Uterus (tissue), 4 donors: ENCODE results near the gene DRD2. TPM values are rescaled to one million over a fixed set of nuclear protein-coding genes. Genes with fewer than 3 reads are reported as not detected.

Experiments used
- DNase-seq, 2 donors: peaks; one replicate each; pipeline ENCODE4 v3.0.0-alpha.2; 2019 to 2020
- H3K27ac ChIP-seq, 2 donors: fragments of 200-600 bp; sonication (generic); 1 replicate in 1 of 2; 2 replicates in 1 of 2; pipeline ENCODE4 v1.5.1; 2016 to 2018
- H3K27me3 ChIP-seq, 2 donors: fragments of 200-600 bp; sonication (generic); one replicate each; pipeline ENCODE4 v1.5.1; 2018 to 2019; ENCODE audit warnings: control low read depth in 1 of 2
- H3K36me3 ChIP-seq, 2 donors: fragments of 200-600 bp; sonication (generic); one replicate each; pipeline ENCODE4 v1.5.1; 2019; ENCODE audit warnings: control low read depth in 1 of 2
- H3K4me1 ChIP-seq, 2 donors: fragments of 200-600 bp; sonication (generic); one replicate each; pipeline ENCODE4 v1.5.1; 2018 to 2019; ENCODE audit warnings: control low read depth in 1 of 2
- H3K4me3 ChIP-seq, 2 donors: fragments of 200-600 bp; sonication (generic); 1 replicate in 1 of 2; 2 replicates in 1 of 2; pipeline ENCODE4 v1.5.1; 2018 to 2019; ENCODE audit warnings: mild to moderate bottlenecking in 1 of 2
- H3K9me3 ChIP-seq, 2 donors: fragments of 200-600 bp; sonication (generic); one replicate each; pipeline ENCODE4 v1.5.1; 2019; ENCODE audit warnings: control low read depth in 1 of 2
- POLR2A ChIP-seq, 2 donors: fragments of 450-650 bp; IDR thresholded peaks; one replicate each; pipeline ENCODE4 v1.6.1; 2016; ENCODE audit warnings: antibody characterized with exemption in 2 of 2, mild to moderate bottlenecking in 1 of 2, moderate library complexity in 1 of 2
- intact Hi-C: fragments of 100-400 bp; cut with DNase I; formaldehyde crosslinking; loops from one replicate; pipeline ENCODE4 v1.15.1; 2023; ENCODE audit warnings: low total_unique reads
- total RNA-seq, 4 donors: library from RNA; depleted of rRNA in 3 of 4; stranded (reverse); fragments of >200 nt in 3 of 4; gene quantifications; one replicate each; pipeline versions ENCODE4 v1.1.0 to v1.2.4, GENCODE V29; 2014 to 2023
- TF ChIP-seq, protein P1 (sequence below), 4 experiments: fragments of 200-600 bp in 2 of 4; fragments of 450-650 bp in 2 of 4; sonication (generic) in 2 of 4; IDR thresholded peaks; one replicate each; pipeline ENCODE4 v1.5.1; 2016 to 2019; ENCODE audit warnings: antibody characterized with exemption in 4 of 4, mild to moderate bottlenecking in 2 of 4, moderate library complexity in 1 of 4
- donor health status: DM: yes; HTN: yes; CAD: no.

The DRD2 gene
- total RNA-seq, 4 donors from 2014 or later: not detected

- Histone ChIP-seq H3K27me3 (no peaks in the 10 kb centered on the region), H3K36me3 (no peaks in the 10 kb centered on the region), H3K4me3 (no peak overlapping the region), H3K9me3 (no peaks in the 10 kb centered on the region), H3K4me1 (no peaks in the 10 kb centered on the region), H3K27ac (no peak overlapping the region)
- no peak for TF ChIP-seq POLR2A (IDR thresholded peaks at IDR 0.05)
- TF ChIP-seq, protein P1, sequence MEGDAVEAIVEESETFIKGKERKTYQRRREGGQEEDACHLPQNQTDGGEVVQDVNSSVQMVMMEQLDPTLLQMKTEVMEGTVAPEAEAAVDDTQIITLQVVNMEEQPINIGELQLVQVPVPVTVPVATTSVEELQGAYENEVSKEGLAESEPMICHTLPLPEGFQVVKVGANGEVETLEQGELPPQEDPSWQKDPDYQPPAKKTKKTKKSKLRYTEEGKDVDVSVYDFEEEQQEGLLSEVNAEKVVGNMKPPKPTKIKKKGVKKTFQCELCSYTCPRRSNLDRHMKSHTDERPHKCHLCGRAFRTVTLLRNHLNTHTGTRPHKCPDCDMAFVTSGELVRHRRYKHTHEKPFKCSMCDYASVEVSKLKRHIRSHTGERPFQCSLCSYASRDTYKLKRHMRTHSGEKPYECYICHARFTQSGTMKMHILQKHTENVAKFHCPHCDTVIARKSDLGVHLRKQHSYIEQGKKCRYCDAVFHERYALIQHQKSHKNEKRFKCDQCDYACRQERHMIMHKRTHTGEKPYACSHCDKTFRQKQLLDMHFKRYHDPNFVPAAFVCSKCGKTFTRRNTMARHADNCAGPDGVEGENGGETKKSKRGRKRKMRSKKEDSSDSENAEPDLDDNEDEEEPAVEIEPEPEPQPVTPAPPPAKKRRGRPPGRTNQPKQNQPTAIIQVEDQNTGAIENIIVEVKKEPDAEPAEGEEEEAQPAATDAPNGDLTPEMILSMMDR (IDR thresholded peaks at IDR 0.05): no peak
- intact Hi-C loops: no loop called here
- DNase-seq: no peak
These were observed 7.7 kb downstream of the DRD2 start for GRCh38 chr11:113467545-113467944.

GRCh38 chr11:113465786-113466185 lies 9.4 kb downstream of the DRD2 start:
- Histone ChIP-seq H3K4me3 (no peak overlapping the region), H3K36me3 (no peaks in the 10 kb centered on the region), H3K4me1 (no peaks in the 10 kb centered on the region), H3K27me3 (no peaks in the 10 kb centered on the region), H3K27ac (no peak overlapping the region), H3K9me3 (no peaks in the 10 kb centered on the region)
- intact Hi-C loops: no loop called here
- DNase-seq: no peak
- TF ChIP-seq, protein P1 (IDR thresholded peaks at IDR 0.05): no peak
- no peak for TF ChIP-seq POLR2A (IDR thresholded peaks at IDR 0.05)

GRCh38 chr11:113464416-113464815 lies 10.8 kb downstream of the DRD2 start:
- Histone ChIP-seq H3K9me3 (no peaks in the 10 kb centered on the region), H3K27me3 (no peaks in the 10 kb centered on the region), H3K4me3 (no peak overlapping the region), H3K27ac (no peak overlapping the region), H3K4me1 (no peaks in the 10 kb centered on the region), H3K36me3 (no peaks in the 10 kb centered on the region)
- intact Hi-C loops: no loop called here
- TF ChIP-seq POLR2A (IDR thresholded peaks at IDR 0.05): no peak
- TF ChIP-seq, protein P1 (IDR thresholded peaks at IDR 0.05): no peak
- DNase-seq: no peak

DNA sequence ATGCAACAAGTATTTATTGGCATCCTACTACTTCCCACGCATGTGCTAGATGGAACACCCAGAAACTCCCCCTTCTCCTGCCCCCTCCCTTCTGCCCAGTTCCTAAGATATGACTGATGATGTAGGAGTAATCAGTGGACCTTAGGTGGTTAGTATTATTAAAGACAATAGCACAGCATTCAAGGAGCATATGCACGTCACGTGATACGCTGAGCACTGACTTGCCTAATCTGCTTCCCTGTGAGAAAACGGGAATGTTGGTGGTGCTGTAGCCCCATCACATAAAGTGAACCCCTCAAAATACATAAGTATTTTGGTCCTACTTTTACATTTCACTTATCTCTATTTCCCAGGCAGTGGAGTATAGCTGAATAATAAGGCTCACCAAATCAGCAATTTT lies 12.4 kb downstream of the DRD2 start:
- intact Hi-C loops: no loop called here
- DNase-seq: no peak
- Histone ChIP-seq H3K27ac (no peak overlapping the region), H3K36me3 (no peaks in the 10 kb centered on the region), H3K4me3 (no peak overlapping the region), H3K9me3 (no peaks in the 10 kb centered on the region), H3K4me1 (no peaks in the 10 kb centered on the region), H3K27me3 (no peaks in the 10 kb centered on the region)
- TF ChIP-seq, protein P1 (IDR thresholded peaks at IDR 0.05): no peak
- no peak for TF ChIP-seq POLR2A (IDR thresholded peaks at IDR 0.05)

DNA sequence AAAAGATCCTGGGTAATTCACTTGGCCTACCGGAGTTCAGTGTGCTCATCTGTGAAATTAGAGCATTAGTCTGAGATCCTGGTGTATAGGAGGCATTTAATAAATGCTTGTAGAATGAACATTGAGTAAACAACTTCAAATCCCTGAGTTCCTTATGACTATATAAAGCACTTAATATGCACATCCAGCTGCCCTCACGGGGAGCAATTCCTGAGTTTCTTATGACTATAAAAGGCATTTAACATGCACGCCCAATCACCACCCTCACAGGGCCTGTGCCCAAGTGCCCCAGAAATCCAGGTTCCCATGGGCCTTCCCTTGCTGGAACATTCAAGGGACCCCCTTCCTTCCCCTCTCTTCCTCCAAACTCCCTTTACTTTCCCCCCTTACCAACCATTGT lies 13.6 kb downstream of the DRD2 start:
- Histone ChIP-seq H3K4me1 (no peaks in the 10 kb centered on the region), H3K27me3 (no peaks in the 10 kb centered on the region), H3K36me3 (no peaks in the 10 kb centered on the region), H3K4me3 (no peak overlapping the region), H3K9me3 (no peaks in the 10 kb centered on the region), H3K27ac (no peak overlapping the region)
- intact Hi-C loops: no loop called here
- DNase-seq: no peak
- TF ChIP-seq POLR2A (IDR thresholded peaks at IDR 0.05): no peak
- TF ChIP-seq, protein P1 (IDR thresholded peaks at IDR 0.05): no peak
